ENCODE measurements around the gene MMADHC.

MMADHC gene

GRCh38 chr2:149537092-149537726, 50.4 kb downstream of the MMADHC start:
- Histone ChIP-seq H3K9ac (ENCODE audit: low read length) (no peak overlapping the region), H3K4me1 (ENCODE audit: control insufficient read depth, insufficient read depth, low read length) (no peaks in the 10 kb centered on the region), H3K36me3 (ENCODE audit: control insufficient read depth, insufficient read depth, low read length) (no peaks in the 10 kb centered on the region), H3K9me3 (ENCODE audit: control insufficient read depth, low read length) (no peaks in the 10 kb centered on the region), H3K27me3 (ENCODE audit: control insufficient read depth, insufficient read depth, low read length) (no peaks in the 10 kb centered on the region), H3K4me3 (ENCODE audit: low read length) (no peak overlapping the region)

GRCh38 chr2:149536649-149537048, 50.9 kb downstream of the MMADHC start:
- Histone ChIP-seq H3K9ac (ENCODE audit: low read length) (no peak overlapping the region), H3K4me3 (ENCODE audit: low read length) (no peak overlapping the region), H3K36me3 (ENCODE audit: control insufficient read depth, insufficient read depth, low read length) (no peaks in the 10 kb centered on the region), H3K9me3 (ENCODE audit: control insufficient read depth, low read length) (no peaks in the 10 kb centered on the region), H3K27me3 (ENCODE audit: control insufficient read depth, insufficient read depth, low read length) (no peaks in the 10 kb centered on the region), H3K4me1 (ENCODE audit: control insufficient read depth, insufficient read depth, low read length) (no peaks in the 10 kb centered on the region)

- no peaks in the 10 kb centered on the region for H3K4me1 ChIP-seq (ENCODE audit: control insufficient read depth, insufficient read depth, low read length)
- no peaks in the 10 kb centered on the region for H3K36me3 ChIP-seq (ENCODE audit: control insufficient read depth, insufficient read depth, low read length)
- H3K4me3 ChIP-seq (ENCODE audit: low read length) = no peak overlapping the region
- no peak overlapping the region for H3K9ac ChIP-seq (ENCODE audit: low read length)
- H3K9me3 ChIP-seq (ENCODE audit: control insufficient read depth, low read length) = no peaks in the 10 kb centered on the region
- H3K27me3 ChIP-seq (ENCODE audit: control insufficient read depth, insufficient read depth, low read length) = no peaks in the 10 kb centered on the region
Measured at GRCh38 chr2:149534674-149535073, 52.9 kb downstream of the MMADHC start.

GRCh38 chr2:149528983-149529382, 58.6 kb downstream of the MMADHC start:
- Histone ChIP-seq H3K4me1 (ENCODE audit: control insufficient read depth, insufficient read depth, low read length) (no peaks in the 10 kb centered on the region), H3K9ac (ENCODE audit: low read length) (no peak overlapping the region), H3K36me3 (ENCODE audit: control insufficient read depth, insufficient read depth, low read length) (no peaks in the 10 kb centered on the region), H3K4me3 (ENCODE audit: low read length) (no peak overlapping the region), H3K27me3 (ENCODE audit: control insufficient read depth, insufficient read depth, low read length) (no peaks in the 10 kb centered on the region), H3K9me3 (ENCODE audit: control insufficient read depth, low read length) (no peaks in the 10 kb centered on the region)

- H3K36me3 ChIP-seq (ENCODE audit: control insufficient read depth, insufficient read depth, low read length) = no peaks in the 10 kb centered on the region
- H3K9ac ChIP-seq (ENCODE audit: low read length) = no peak overlapping the region
- H3K9me3 ChIP-seq (ENCODE audit: control insufficient read depth, low read length) = no peaks in the 10 kb centered on the region
- H3K4me3 ChIP-seq (ENCODE audit: low read length) = no peak overlapping the region
- no peaks in the 10 kb centered on the region for H3K4me1 ChIP-seq (ENCODE audit: control insufficient read depth, insufficient read depth, low read length)
- H3K27me3 ChIP-seq (ENCODE audit: control insufficient read depth, insufficient read depth, low read length) = no peaks in the 10 kb centered on the region
Measured at GRCh38 chr2:149527998-149528755, 59.4 kb downstream of the MMADHC start.

GRCh38 chr2:149526689-149527088, 60.9 kb downstream of the MMADHC start:
- H3K27me3 ChIP-seq (ENCODE audit: control insufficient read depth, insufficient read depth, low read length) = no peaks in the 10 kb centered on the region
- H3K9ac ChIP-seq (ENCODE audit: low read length) = no peak overlapping the region
- no peaks in the 10 kb centered on the region for H3K9me3 ChIP-seq (ENCODE audit: control insufficient read depth, low read length)
- H3K4me3 ChIP-seq (ENCODE audit: low read length) = no peak overlapping the region
- no peaks in the 10 kb centered on the region for H3K36me3 ChIP-seq (ENCODE audit: control insufficient read depth, insufficient read depth, low read length)
- H3K4me1 ChIP-seq (ENCODE audit: control insufficient read depth, insufficient read depth, low read length) = no peaks in the 10 kb centered on the region

- Histone ChIP-seq H3K4me1 (ENCODE audit: control insufficient read depth, insufficient read depth, low read length) (no peaks in the 10 kb centered on the region), H3K9me3 (ENCODE audit: control insufficient read depth, low read length) (no peaks in the 10 kb centered on the region), H3K4me3 (ENCODE audit: low read length) (no peak overlapping the region), H3K36me3 (ENCODE audit: control insufficient read depth, insufficient read depth, low read length) (no peaks in the 10 kb centered on the region), H3K27me3 (ENCODE audit: control insufficient read depth, insufficient read depth, low read length) (no peaks in the 10 kb centered on the region), H3K9ac (ENCODE audit: low read length) (no peak overlapping the region)
Measured at GRCh38 chr2:149525323-149525722, 62.3 kb downstream of the MMADHC start.
